ENCODE measurements around the gene COL23A1.

The COL23A1 gene

GRCh38 chr5:178291161-178291561 is 299.0 kb downstream of the COL23A1 start:
- no peak for DNase-seq (ENCODE audit: low read depth in 2 of 2, low spot score in 1 of 2)

GRCh38 chr5:178290376-178290775 is 299.8 kb downstream of the COL23A1 start:
- no peak for DNase-seq (ENCODE audit: low read depth in 2 of 2, low spot score in 1 of 2)

GRCh38 chr5:178289438-178289837 is 300.8 kb downstream of the COL23A1 start:
- DNase-seq (ENCODE audit: low read depth in 2 of 2, low spot score in 1 of 2), result no peak

- no peak for DNase-seq (ENCODE audit: low read depth in 2 of 2, low spot score in 1 of 2)
Observed at GRCh38 chr5:178288401-178289368, 301.5 kb downstream of the COL23A1 start.

- DNase-seq (ENCODE audit: low read depth in 2 of 2, low spot score in 1 of 2), result no peak
Observed at GRCh38 chr5:178287791-178288105, 302.4 kb downstream of the COL23A1 start.

GRCh38 chr5:178287091-178287790 is 303.0 kb downstream of the COL23A1 start:
- no peak for DNase-seq (ENCODE audit: low read depth in 2 of 2, low spot score in 1 of 2)

GRCh38 chr5:178286226-178287090 is 303.7 kb downstream of the COL23A1 start:
- DNase-seq (ENCODE audit: low read depth in 2 of 2, low spot score in 1 of 2), result no peak

GRCh38 chr5:178285399-178286225 is 304.6 kb downstream of the COL23A1 start:
- DNase-seq (ENCODE audit: low read depth in 2 of 2, low spot score in 1 of 2), result no peak

GRCh38 chr5:178284996-178285395 is 305.2 kb downstream of the COL23A1 start:
- DNase-seq (ENCODE audit: low read depth in 2 of 2, low spot score in 1 of 2), result no peak

GRCh38 chr5:178284093-178284675 is 306.0 kb downstream of the COL23A1 start:
- no peak for DNase-seq (ENCODE audit: low read depth in 2 of 2, low spot score in 1 of 2)

- no peak for DNase-seq (ENCODE audit: low read depth in 2 of 2, low spot score in 1 of 2)
Observed at GRCh38 chr5:178283520-178283919, 306.7 kb downstream of the COL23A1 start.

GRCh38 chr5:178282391-178282790 is 307.8 kb downstream of the COL23A1 start:
- DNase-seq (ENCODE audit: low read depth in 2 of 2, low spot score in 1 of 2), result no peak

- DNase-seq (ENCODE audit: low read depth in 2 of 2, low spot score in 1 of 2), result no peak
Observed at GRCh38 chr5:178281331-178281730, 308.9 kb downstream of the COL23A1 start.

GRCh38 chr5:178280631-178281030 is 309.6 kb downstream of the COL23A1 start:
- DNase-seq (ENCODE audit: low read depth in 2 of 2, low spot score in 1 of 2), result no peak

GRCh38 chr5:178279723-178280438 is 310.3 kb downstream of the COL23A1 start:
- DNase-seq (ENCODE audit: low read depth in 2 of 2, low spot score in 1 of 2), result peak; percentile 22 to 27

- DNase-seq (ENCODE audit: low read depth in 2 of 2, low spot score in 1 of 2), result no peak
Observed at GRCh38 chr5:178279026-178279722, 311.0 kb downstream of the COL23A1 start.

- DNase-seq (ENCODE audit: low read depth in 2 of 2, low spot score in 1 of 2), result no peak
Observed at GRCh38 chr5:178278358-178279023, 311.7 kb downstream of the COL23A1 start.

GRCh38 chr5:178277866-178278265 is 312.3 kb downstream of the COL23A1 start:
- no peak for DNase-seq (ENCODE audit: low read depth in 2 of 2, low spot score in 1 of 2)
